ENCODE results near the gene UXS1.

DNA sequence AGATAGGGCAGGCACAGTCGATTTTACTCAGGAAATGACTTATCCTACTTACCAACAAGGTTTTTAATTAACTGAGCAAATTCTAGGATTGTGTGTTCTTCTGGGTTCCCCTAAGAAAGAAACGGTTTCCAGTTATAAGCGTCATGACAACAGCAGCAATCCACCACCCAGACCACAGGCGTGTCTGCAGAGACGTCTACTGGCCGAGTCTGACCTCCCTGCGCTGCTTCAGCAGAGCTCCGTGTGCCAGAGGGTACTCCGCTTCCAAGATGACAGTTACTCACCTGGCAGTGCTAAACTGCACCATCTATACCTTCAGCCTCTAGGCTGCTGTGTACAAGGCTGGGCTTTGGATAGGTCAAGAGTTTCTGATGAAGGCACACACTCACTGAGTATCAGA lies 95.4 kb downstream of the UXS1 start:
- TF ChIP-seq CTCF (IDR thresholded peaks at IDR 0.05) (no peak), POLR2A (IDR thresholded peaks at IDR 0.05) (no peak)
